Measurements from ENCODE around the gene RAET1G.
"Not testable (repeated sequence)": the region's sequence is repeated elsewhere in the genome, so short reads cannot be mapped to it uniquely, and the experiment has no call there.

RAET1G gene

DNA sequence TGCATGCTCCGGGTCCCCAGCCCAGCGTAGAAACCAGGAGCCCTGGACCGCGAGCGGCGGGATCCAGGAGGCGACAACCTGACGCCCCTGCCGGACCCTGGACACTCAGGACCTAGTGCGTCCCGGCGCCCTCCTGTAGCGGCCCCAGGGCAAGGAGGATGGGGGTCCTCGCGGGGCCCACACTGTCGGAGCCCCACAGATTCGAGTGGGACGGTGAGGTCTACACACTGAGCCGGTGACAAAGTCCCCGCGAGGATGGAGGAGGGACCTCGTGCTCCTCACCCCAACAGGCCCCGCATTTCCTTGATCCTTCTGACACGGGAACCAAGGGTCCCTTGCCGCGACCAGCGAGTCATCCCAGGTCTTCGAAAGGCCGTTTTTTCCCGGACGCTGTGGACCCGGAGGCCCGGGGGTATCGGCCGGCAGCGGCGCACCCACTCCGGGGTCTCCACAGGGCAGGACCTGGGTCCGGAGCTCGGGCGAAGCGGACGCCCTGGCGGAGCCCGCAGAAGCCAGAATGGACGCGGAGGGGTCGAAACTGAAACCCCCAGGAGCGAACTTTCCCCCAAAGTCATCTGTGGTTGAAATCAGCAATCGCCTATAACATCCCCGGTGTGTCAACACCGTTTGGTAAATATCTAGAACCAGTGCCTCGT, 31.5 kb upstream of the RAET1G start:
- DNase-seq (ENCODE audit: low read depth in 2 of 2) = not testable (repeated sequence)

DNA sequence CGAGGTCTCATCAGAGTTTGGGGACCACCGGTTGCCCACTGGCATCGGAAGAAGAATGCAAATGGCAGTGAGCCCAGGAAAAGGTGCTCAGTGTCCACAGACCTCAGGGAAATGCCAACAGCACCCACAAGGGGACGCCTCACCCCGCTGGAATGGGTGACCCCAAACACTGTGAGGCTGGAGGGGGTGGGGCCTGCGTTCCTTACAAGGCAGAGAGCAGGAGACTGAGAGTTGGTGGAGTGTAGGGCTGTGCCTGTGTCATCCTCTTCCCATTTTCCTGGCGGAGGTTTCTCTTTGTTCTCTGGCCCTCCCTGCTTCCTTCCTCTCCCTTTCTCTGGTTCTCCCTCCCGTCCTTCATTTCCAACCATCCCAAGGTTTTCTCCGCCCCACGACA, 31.0 kb upstream of the RAET1G start:
- not testable (repeated sequence) for DNase-seq (ENCODE audit: low read depth in 2 of 2)

- DNase-seq (ENCODE audit: low read depth in 2 of 2) = not testable (repeated sequence)
Measured at GRCh38 chr6:149953390-149953789, 30.5 kb upstream of the RAET1G start.

GRCh38 chr6:149951626-149952025, 28.7 kb upstream of the RAET1G start:
- DNase-seq (ENCODE audit: low read depth in 2 of 2) = no peak

DNA sequence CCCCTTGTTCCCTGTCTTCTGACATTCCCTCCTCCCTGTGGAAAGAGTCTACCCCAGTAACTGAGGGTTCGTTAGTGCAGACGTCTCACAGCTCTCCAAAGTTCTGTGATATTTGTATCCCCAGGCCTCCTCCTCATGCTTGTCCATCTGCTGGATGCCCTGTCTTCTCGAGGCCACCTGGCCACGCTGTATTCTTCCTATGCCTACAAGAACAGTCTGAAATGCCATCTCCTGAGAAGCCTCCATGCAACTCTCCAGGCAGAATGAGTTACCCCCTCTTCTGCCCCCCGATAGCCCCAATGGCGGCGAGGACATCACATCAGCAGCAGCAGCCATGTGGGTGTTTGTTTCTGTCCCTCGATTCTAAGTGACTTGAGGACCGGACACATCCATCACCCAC, 28.2 kb upstream of the RAET1G start:
- no peak for DNase-seq (ENCODE audit: low read depth in 2 of 2)

DNA sequence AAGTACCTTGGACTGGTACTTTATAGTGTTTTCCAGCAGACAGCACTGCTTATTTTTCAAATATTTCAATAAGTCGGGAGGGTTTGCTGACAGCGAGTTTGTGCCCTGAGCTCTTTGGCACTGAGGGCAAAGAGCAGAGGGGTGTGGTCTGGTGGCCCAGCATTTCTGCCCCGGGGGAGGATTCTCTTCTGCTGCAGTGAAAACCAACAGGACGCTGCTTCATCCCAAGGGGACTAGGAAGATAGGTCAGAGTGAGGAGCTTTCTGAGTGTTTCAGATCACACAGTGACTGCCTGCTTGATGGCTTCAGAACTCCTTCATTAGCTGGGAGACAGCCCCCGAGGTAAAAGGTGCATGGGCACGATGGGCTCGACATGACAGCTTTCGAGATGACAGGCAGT, 27.5 kb upstream of the RAET1G start:
- DNase-seq (ENCODE audit: low read depth in 2 of 2) = no peak

DNA sequence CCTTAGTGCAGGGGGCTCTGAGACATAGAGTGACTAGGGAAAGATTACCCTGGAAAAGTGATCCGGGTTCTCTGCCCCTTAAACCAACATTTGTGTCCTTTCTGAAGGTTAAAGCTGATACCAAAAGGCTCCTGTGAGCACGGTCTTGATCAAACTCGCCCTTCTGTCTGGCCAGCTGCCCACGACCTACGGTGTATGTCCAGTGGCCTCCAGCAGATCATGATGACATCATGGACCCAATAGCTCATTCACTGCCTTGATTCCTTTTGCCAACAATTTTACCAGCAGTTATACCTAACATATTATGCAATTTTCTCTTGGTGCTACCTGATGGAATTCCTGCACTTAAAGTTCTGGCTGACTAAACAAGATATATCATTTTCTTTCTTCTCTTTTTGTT, 25.7 kb upstream of the RAET1G start:
- DNase-seq (ENCODE audit: low read depth in 2 of 2) = no peak

- no peak for DNase-seq (ENCODE audit: low read depth in 2 of 2)
Measured at GRCh38 chr6:149948011-149948410, 25.1 kb upstream of the RAET1G start.

GRCh38 chr6:149947533-149947932, 24.6 kb upstream of the RAET1G start:
- DNase-seq (ENCODE audit: low read depth in 2 of 2) = not testable (repeated sequence)

DNA sequence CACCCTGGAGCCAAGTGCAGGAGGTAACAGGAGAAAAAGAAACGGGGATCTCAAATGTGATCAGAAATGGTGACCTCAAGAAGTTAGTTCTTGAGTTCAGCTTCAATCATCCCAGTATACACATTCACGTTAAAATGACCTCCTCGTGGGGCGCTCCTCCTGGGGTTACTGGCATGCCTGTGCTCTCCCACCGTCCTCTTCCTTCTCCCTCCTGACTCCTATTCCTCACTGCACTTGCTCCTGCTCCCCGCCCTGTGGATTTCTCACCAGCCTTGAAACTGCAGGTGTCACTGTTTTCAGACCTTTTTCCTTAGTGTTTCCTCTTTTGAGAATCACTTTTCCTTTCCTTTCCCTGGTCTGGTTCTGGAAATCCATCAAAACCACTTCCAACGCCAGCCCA, 23.7 kb upstream of the RAET1G start:
- not testable (repeated sequence) for DNase-seq (ENCODE audit: low read depth in 2 of 2)

GRCh38 chr6:149945276-149945675, 22.4 kb upstream of the RAET1G start:
- DNase-seq (ENCODE audit: low read depth in 2 of 2) = not testable (repeated sequence)

DNA sequence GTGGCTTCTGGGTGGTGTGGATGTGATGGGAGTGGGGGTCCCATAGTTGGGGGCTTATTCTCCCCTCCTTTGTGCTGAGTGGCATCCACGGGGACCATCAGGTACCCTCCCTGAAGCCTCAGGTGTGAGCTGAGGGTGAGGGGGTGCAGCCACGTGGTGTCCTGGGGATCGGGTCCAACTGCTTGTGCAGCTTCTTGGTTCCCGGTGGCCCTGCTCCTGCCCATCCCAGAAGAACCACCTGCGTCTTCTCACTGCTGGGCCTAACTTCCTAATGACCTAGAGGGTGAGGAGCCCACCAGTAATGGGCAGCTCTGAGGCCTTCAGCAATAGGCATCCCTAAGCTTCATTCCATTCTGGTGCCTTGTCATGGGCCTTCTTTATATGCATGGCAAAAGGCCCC, 20.4 kb upstream of the RAET1G start:
- DNase-seq (ENCODE audit: low read depth in 2 of 2) = not testable (repeated sequence)

DNA sequence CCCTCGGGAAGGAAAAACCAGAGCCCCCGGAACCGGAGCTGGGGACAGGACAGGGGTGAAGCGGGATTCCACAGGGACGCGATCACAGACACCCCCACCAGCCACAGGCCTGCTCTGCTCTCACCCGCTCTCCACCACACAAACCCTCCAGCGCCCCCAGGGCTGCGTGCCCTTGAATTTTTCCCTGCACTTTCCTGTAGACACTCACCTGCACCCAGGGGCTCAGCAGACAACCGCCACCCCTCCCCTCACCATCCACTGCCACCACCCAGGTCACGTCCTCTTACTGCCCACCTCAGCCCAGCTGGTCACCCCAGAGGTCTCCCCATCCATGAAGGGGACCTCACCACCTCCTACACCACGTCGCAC, 19.5 kb upstream of the RAET1G start:
- DNase-seq (ENCODE audit: low read depth in 2 of 2) = no peak

DNA sequence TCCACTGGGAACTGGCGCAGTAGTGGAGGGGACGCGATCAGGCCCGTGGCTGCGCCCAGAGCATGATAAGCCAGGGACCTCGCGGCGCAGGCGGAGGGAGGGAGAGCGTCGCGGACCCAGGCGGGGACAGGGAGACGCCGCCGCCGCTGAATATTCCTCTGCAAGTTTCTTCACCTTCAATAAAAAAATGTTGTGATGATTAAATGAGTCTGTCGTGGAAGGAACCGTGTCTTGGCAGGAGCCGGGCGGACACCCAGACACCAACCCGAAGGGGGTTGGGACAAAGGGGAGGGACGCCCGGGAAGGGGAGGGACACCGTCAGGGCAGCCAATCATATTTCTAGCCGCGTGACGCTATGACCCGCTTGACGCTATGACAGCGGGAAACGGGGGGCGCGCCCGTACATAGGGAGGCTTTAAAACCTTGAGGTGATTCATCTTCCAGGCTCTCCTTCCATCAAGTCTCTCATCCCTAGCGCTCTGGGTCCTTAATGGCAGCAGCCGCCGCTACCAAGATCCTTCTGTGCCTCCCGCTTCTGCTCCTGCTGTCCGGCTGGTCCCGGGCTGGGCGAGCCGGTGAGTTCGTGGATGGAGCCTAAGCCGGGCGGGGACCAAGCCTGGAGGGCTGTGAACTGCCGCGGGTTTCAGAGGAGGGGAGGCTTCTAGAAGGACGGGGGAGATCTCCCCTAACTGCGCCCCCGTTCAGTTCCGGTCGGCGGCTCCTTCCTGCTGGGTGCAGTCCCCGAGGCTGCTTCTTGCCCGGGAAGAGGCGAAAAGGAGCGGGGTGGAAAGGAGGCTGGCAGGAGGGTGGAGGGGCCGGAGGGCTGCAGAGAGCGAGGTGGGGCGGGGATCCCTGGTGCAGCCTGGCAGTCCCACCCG, 18.9 kb upstream of the RAET1G start, which contains the start of gene ULBP2:
Gene ULBP2 (plus strand): TSS at position 432 of the 878 bp plus-strand sequence. CDS start 59 bp downstream, at position 491.
- peak; percentile 75 to 80 for DNase-seq (ENCODE audit: low read depth in 2 of 2)

- no peak for DNase-seq (ENCODE audit: low read depth in 2 of 2)
Measured at GRCh38 chr6:149940672-149940982, 17.7 kb upstream of the RAET1G start.

GRCh38 chr6:149939909-149940671, 17.2 kb upstream of the RAET1G start:
- DNase-seq (ENCODE audit: low read depth in 2 of 2) = no peak

DNA sequence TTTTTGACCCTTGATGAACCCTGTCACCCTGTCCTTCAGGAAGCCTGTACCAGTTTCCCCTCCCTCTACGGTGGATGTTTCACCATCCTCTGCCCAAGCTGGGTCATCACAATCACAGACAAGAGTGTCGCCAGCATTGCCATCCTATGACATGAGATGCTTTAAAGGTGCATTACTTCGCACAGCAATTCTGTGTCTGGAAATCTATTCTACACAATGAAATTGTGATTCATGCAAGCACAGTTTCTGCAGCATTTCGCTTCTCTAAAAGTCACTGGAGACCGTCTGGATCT, 16.4 kb upstream of the RAET1G start:
- no peak for DNase-seq (ENCODE audit: low read depth in 2 of 2)

DNA sequence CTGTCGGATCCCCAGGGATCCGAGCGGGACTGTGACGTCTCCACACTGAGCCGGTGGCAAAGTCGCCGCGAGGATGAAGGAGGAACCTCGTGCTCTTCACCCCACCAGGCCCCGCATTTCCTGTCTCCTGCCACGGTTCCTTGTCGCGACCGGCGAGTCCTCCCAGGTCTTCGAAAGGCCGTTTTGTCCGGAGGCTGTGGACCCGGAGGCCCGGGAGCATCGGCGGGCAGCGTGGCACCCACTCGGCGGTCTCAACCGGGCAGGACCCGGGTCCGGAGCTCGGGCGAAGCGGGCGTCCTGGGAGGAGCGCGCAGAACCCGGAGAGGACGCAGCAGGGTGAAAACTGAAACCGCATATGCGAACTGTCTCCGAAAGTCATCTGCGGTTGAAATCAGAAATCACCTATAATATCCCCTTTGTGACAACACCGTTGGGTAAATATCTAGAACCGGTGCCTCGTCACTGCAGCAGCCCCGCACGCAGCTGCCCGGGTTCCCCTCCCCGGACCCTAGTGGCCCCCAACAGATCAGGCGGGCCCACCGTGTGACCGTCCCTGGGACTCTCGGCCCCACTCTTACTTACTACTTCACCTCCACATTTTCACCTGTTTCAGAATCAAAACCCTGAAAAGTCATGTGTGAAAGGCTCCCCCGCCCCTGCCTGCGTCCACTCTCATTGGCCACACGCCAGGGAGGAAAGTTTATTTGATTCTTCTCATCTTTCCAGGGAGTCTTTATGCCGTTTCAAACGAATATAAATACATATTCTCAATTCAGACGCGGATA, 15.8 kb upstream of the RAET1G start:
- DNase-seq (ENCODE audit: low read depth in 2 of 2) = peak in 1 of 2 donors; percentile 20

- not testable (repeated sequence) for DNase-seq (ENCODE audit: low read depth in 2 of 2)
Measured at GRCh38 chr6:149938013-149938570, 15.2 kb upstream of the RAET1G start.

DNA sequence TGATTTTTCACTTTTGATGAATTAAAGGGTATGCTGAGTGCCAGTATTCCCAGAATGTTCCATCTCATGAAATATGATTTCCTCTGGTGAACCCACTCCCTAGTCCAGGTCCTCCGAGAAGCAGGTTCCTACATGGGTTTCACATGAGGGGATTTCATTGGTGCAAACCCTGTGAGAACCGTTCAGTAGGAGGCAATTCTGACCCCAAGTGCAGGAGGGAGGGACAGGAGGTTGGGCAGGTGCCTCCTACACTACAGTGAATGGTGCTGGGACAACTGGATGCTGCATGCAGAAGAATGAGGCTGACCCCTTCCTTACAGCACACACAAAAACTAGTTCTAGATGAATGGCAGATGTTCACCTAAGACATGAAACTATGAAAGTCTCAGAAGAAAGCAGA, 13.8 kb upstream of the RAET1G start:
- DNase-seq (ENCODE audit: low read depth in 2 of 2) = no peak

- no peak for DNase-seq (ENCODE audit: low read depth in 2 of 2)
Measured at GRCh38 chr6:149935668-149936067, 12.7 kb upstream of the RAET1G start.

DNA sequence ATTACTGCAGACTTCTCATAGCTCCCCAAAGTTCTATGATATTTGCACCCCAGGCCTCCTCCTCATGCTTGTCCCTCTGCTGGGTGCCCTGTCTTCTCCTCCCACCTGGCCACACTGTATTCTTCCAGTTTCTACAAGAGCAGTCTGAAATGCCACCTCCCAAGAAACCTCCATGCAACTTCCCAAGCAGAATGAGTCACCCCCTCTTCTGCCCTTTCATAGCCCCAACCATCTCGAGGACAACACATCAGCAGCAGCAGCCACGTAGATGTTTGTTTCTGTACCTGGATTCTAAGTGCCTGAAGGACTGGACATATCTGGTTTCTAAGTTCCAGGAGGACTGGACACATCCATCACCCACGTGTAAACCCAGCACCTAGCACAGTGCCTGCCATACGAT, 12.3 kb upstream of the RAET1G start:
- DNase-seq (ENCODE audit: low read depth in 2 of 2) = no peak
